OCI-LY3 (cell line): ENCODE measurements around the gene NRP1.

Experiments
- H2AFZ ChIP-seq: fragments of 200-600, 300-600 bp; shearing (Covaris generic); 2 replicates; pipeline ENCODE4 v1.6.0; 2014; ENCODE audit warnings: antibody characterized with exemption, low read depth, low read length
- H3K27ac ChIP-seq: fragments of 200-600, 300-600 bp; sonication (generic); 2 replicates; pipeline ENCODE4 v1.5.1; 2014; ENCODE audit warnings: mild to moderate bottlenecking, low read length, moderate library complexity, mixed read lengths
- H3K27me3 ChIP-seq: fragments of 200-600, 300-600 bp; sonication (generic); 2 replicates; pipeline ENCODE4 v1.6.1; 2014; ENCODE audit warnings: low read depth, low read length, mixed read lengths
- H3K36me3 ChIP-seq: fragments of 200-600, 300-600 bp; sonication (generic); replicated peaks from 2 replicates; pipeline ENCODE3; 2014; ENCODE audit warnings: low read depth, low read length, mixed read lengths
- H3K4me1 ChIP-seq: fragments of 300-600, 200-600 bp; sonication (generic); 2 replicates; pipeline ENCODE4 v1.6.1; 2014; ENCODE audit warnings: low read length, mixed read lengths
- H3K4me2 ChIP-seq: fragments of 200-600, 300-600 bp; sonication (generic); 2 replicates; pipeline ENCODE4 v1.6.1; 2014; ENCODE audit warnings: low read length, mixed read lengths
- H3K4me3 ChIP-seq: fragments of 300-600, 200-600 bp; sonication (generic); 2 replicates; pipeline ENCODE4 v1.5.1; 2014; ENCODE audit warnings: antibody characterized with exemption, mild to moderate bottlenecking, low read length, moderate library complexity
- H3K79me2 ChIP-seq: fragments of 300-600, 200-600 bp; shearing (Covaris generic); 2 replicates; pipeline ENCODE4 v1.6.1; 2014; ENCODE audit warnings: mild to moderate bottlenecking, low read length, mixed read lengths
- H3K9ac ChIP-seq: fragments of 300-600, 200-600 bp; shearing (Covaris generic); 2 replicates; pipeline ENCODE4 v1.6.0; 2014; ENCODE audit warnings: mild to moderate bottlenecking, low read length, moderate library complexity
- H3K9me3 ChIP-seq: fragments of 200-600, 300-600 bp; shearing (Covaris generic); 2 replicates; pipeline ENCODE4 v1.6.1; 2014; ENCODE audit warnings: low read length, mixed read lengths; ENCODE audit not compliant: insufficient read depth
- H4K20me1 ChIP-seq: fragments of 200-600, 300-600 bp; sonication (generic); 2 replicates; pipeline ENCODE4 v1.6.1; 2016; ENCODE audit warnings: low read length, mixed read lengths; ENCODE audit not compliant: insufficient read depth
- EZH2phosphoT487 ChIP-seq: fragments of 200-600 bp; shearing (Covaris generic); IDR thresholded peaks from 2 replicates; pipeline ENCODE4 v1.6.1; 2018; ENCODE audit warnings: antibody characterized with exemption, mixed run types, low read depth
- TF ChIP-seq, protein P1 (sequence below): fragments of 200-600, 300-600 bp; sonication (generic); IDR thresholded peaks from 2 replicates; pipeline ENCODE4 v1.5.1; 2014; ENCODE audit warnings: antibody characterized with exemption, low read length, low read depth

NRP1 gene

GRCh38 chr10:33352175-33352574 is 17.7 kb upstream of the NRP1 start:
- H3K4me1 ChIP-seq, result no peaks in the 10 kb centered on the region
- H3K27me3 ChIP-seq, result no peaks in the 10 kb centered on the region
- TF ChIP-seq, protein P1, sequence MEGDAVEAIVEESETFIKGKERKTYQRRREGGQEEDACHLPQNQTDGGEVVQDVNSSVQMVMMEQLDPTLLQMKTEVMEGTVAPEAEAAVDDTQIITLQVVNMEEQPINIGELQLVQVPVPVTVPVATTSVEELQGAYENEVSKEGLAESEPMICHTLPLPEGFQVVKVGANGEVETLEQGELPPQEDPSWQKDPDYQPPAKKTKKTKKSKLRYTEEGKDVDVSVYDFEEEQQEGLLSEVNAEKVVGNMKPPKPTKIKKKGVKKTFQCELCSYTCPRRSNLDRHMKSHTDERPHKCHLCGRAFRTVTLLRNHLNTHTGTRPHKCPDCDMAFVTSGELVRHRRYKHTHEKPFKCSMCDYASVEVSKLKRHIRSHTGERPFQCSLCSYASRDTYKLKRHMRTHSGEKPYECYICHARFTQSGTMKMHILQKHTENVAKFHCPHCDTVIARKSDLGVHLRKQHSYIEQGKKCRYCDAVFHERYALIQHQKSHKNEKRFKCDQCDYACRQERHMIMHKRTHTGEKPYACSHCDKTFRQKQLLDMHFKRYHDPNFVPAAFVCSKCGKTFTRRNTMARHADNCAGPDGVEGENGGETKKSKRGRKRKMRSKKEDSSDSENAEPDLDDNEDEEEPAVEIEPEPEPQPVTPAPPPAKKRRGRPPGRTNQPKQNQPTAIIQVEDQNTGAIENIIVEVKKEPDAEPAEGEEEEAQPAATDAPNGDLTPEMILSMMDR, result no peak
- no peak for TF ChIP-seq EZH2phosphoT487
- no peaks in the 10 kb centered on the region for H4K20me1 ChIP-seq
- no peaks in the 10 kb centered on the region for H3K79me2 ChIP-seq
- no peak overlapping the region for H3K9ac ChIP-seq
- no peak overlapping the region for H3K4me2 ChIP-seq
- H2AFZ ChIP-seq, result no peak overlapping the region
- no peaks in the 10 kb centered on the region for H3K36me3 ChIP-seq
- no peak overlapping the region for H3K27ac ChIP-seq
- H3K9me3 ChIP-seq, result no peaks in the 10 kb centered on the region
- H3K4me3 ChIP-seq, result no peak overlapping the region

- H3K4me2 ChIP-seq, result no peak overlapping the region
- H3K9ac ChIP-seq, result no peak overlapping the region
- no peaks in the 10 kb centered on the region for H4K20me1 ChIP-seq
- no peak overlapping the region for H3K4me3 ChIP-seq
- H3K27ac ChIP-seq, result no peak overlapping the region
- no peaks in the 10 kb centered on the region for H3K79me2 ChIP-seq
- H3K4me1 ChIP-seq, result no peaks in the 10 kb centered on the region
- no peaks in the 10 kb centered on the region for H3K9me3 ChIP-seq
- no peaks in the 10 kb centered on the region for H3K36me3 ChIP-seq
- H3K27me3 ChIP-seq, result no peaks in the 10 kb centered on the region
- no peak overlapping the region for H2AFZ ChIP-seq
- TF ChIP-seq EZH2phosphoT487, result no peak
Measured at GRCh38 chr10:33350041-33350440, 15.6 kb upstream of the NRP1 start.

DNA sequence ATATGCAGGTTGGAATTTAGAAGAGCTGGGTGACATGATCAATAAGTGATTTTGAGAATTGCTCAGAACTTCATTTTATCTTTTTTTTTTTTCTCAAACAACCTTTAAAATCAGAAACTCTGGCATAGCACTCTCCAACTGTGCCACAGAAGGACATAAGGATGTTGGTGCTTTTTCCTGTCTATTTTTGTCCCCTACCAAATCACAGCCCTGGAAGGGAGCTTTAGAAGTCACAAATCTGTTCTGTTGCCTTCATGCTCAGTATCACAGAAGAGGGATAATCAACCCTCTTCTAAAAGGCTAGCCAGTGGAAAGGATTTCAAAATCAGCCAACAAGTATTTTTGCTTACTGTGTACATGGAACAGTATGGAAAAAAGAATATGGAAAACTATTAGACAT is 14.8 kb upstream of the NRP1 start:
- H3K4me2 ChIP-seq, result no peak overlapping the region
- no peaks in the 10 kb centered on the region for H4K20me1 ChIP-seq
- no peaks in the 10 kb centered on the region for H3K36me3 ChIP-seq
- no peak overlapping the region for H3K4me3 ChIP-seq
- no peak overlapping the region for H3K27ac ChIP-seq
- no peak overlapping the region for H2AFZ ChIP-seq
- no peaks in the 10 kb centered on the region for H3K9me3 ChIP-seq
- H3K4me1 ChIP-seq, result no peaks in the 10 kb centered on the region
- TF ChIP-seq, protein P1, result no peak
- no peak for TF ChIP-seq EZH2phosphoT487
- no peaks in the 10 kb centered on the region for H3K27me3 ChIP-seq
- no peak overlapping the region for H3K9ac ChIP-seq
- no peaks in the 10 kb centered on the region for H3K79me2 ChIP-seq

- Histone ChIP-seq H3K9ac (no peak overlapping the region), H3K4me1 (no peaks in the 10 kb centered on the region), H3K4me3 (no peak overlapping the region), H3K79me2 (no peaks in the 10 kb centered on the region), H4K20me1 (no peaks in the 10 kb centered on the region), H3K9me3 (no peaks in the 10 kb centered on the region), H3K36me3 (no peaks in the 10 kb centered on the region), H3K27ac (no peak overlapping the region), H3K4me2 (no peak overlapping the region), H2AFZ (no peak overlapping the region), H3K27me3 (no peaks in the 10 kb centered on the region)
- TF ChIP-seq, protein P1, result no peak
- TF ChIP-seq EZH2phosphoT487, result no peak
Measured at GRCh38 chr10:33347211-33347610, 12.7 kb upstream of the NRP1 start.

DNA sequence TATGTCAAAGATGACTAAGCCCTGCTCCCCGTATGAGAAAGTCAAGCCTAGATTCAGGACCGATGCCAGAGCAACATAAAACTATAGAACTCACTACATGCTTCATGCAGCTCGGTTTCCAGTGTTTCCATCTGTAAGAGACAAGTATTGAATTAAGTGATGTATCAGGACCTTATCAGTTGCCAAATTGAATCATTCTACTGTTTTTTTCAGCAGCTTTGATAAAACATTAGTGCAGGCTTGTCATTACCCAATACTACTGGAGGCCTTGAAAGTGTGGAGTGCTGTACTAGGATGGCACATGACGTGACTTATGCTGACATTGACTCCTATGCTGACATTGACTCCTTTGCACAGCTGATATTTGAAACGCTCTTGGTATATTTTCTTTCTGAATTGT is 10.8 kb upstream of the NRP1 start:
- Histone ChIP-seq H3K4me2 (no peak overlapping the region), H3K9me3 (no peaks in the 10 kb centered on the region), H3K27me3 (no peaks in the 10 kb centered on the region), H3K36me3 (no peaks in the 10 kb centered on the region), H3K79me2 (no peaks in the 10 kb centered on the region), H3K4me1 (no peaks in the 10 kb centered on the region), H3K27ac (no peak overlapping the region), H4K20me1 (no peaks in the 10 kb centered on the region), H2AFZ (no peak overlapping the region), H3K4me3 (no peak overlapping the region), H3K9ac (no peak overlapping the region)
- TF ChIP-seq, protein P1, result no peak
- TF ChIP-seq EZH2phosphoT487, result no peak
